Activated CD4-positive, alpha-beta T cell treated with anti-CD3 and anti-CD28 coated beads, Interleukin-2, Interleukin-4, amounts not matched to agents 100 ng/mL and 50 ng/mL, durations not matched to agents 16 hours and 8 hours (primary cell): ENCODE measurements around the gene CALU.

ENCODE experiments used
- DNase-seq: peaks from one replicate; pipeline ENCODE4 v3.0.0-alpha.2; 2020; ENCODE audit warnings: low spot score

Gene CALU

GRCh38 chr7:128785738-128786137, 46.6 kb downstream of the CALU start:
- no peak for DNase-seq

GRCh38 chr7:128788446-128789412, 49.6 kb downstream of the CALU start:
- no peak for DNase-seq

GRCh38 chr7:128790315-128791041, 51.3 kb downstream of the CALU start:
- no peak for DNase-seq

DNA sequence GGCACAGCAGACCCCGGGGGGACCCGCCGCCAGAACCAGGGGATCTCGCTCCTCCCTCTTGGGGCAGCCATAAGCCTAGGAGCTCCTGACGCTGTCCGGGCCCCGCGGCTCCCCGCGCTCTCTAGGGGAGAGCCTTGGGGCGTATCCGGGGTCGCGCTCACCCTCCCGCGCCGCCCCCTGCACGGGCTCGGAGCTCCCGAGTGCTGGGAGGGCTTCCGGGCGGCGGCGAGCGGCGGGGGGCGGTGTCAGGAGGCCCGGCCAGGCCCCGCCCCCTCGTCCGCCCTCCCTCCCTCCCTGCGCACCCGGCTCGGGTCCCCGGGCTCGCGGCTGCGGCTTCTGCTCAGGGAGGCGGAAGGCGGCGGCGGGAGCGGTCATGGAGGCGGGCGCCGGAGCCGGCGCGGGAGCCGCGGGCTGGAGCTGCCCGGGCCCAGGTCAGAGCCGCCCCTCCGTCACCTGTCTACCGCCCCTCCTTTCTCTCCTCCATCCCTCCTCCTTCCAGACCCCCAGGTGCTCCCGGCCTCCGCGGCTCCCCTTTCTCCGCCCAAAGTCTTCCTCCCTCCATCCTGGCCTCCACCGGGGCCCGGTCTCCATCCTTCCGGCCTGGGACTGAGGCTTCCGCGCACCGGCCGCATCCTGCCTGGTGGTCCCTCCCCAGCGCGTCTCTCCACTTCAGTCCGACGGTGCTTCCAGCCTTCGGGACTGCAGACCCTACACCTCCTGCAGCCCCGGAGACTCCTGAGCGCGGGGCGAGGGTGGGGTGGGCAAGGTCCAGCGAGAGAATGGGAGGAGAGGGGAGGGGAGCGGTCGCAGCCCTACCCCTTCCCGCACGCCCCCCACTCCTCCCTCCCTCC, 52.2 kb downstream of the CALU start, which contains the start of gene CCDC136:
Gene CCDC136, plus strand, starts transcription at position 848 of the 851 bp plus-strand sequence. CDS start 444 bp downstream, outside the sequence.
- peak; percentile 60 for DNase-seq

DNA sequence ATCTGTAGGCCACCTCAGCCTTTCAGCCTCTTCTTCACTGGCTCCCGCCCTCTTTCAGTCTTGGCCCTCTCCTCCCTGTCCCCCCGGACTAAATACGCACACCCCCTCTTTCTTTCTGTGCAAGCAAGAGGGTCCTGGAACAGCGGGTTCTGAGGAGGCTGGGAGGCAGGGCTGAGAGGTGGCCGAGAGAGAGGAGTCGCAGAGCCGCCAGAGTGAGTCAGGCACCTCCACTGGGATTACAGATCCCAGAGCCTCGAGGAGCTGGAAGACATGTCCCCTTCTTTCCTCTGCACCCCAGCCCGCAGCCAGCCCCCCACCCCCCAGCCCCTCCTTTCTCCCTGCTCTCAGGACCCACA, 52.8 kb downstream of the CALU start:
- DNase-seq, result no peak

DNA sequence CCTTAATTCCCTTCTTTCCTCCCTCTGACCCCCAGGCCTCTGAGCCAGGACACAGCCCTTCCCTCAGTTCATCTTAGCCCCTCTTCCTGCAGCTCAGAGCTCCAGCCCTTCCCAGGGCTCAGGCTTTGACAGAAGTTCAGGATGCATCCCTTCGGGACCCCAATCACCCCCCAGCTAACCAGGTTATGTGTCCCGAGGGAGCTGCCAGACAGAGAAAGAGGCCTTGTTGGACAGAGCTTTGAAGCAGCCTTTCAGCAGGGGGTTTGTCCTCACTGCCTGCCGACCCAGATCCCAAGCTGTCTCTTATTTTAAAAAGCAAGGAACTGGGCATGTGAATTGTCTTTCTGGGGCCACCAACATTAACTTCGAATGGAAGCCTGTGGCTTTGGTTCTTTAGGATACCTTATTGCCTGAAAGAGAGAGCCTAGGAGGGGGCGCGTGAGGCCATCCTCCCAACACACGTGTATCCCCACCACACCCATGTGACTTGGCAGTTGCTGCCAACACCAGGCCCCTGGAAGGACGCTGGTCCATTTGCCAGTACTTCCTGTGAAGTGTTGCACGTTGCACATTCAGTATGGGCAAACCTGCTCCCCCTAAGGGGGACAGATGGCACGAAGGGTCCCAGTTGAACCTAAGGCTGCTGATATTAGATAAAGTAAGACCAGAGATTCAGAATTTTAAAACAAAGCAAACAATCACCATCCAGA, 53.5 kb downstream of the CALU start:
- no peak for DNase-seq

DNA sequence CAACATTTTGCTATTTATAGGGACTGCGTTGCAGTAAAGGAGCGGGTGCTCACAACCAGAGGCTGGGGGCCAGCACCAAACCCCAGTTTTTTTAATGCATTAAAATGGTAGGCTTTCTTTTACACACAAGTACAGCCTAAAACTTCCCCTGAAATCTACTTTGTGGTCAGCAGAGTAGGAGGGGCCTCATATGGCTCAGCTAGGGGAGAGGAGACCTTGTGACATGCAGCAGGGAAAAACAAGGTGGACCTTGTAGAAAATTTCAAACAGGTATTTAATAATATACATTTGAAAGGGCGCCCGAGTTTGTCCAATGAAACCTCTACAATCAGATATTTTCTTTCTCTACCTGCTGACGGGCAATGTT, 54.0 kb downstream of the CALU start:
- DNase-seq, result no peak

DNA sequence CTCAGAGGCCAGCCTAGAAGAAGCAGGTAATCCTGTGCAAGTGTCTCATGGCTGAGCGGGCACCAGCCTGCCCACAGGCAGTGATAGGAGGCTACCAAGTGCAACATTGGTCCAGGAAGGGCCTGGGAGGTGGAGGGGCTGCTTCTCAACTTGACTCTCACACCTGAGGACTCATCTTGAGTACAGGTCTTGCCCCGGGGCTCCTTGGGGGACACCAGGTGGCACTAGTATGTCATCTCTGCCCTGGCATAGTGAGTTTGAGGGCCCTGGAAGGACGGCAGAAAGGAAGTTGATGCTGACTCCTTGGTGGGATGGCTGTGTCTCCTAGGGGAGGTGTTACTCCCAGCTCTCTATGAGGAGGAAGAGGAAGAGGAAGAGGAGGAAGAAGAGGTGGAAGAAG, 54.9 kb downstream of the CALU start:
- peak; percentile 15 for DNase-seq

- DNase-seq, result no peak
These were observed 55.3 kb downstream of the CALU start for GRCh38 chr7:128794436-128794835.

DNA sequence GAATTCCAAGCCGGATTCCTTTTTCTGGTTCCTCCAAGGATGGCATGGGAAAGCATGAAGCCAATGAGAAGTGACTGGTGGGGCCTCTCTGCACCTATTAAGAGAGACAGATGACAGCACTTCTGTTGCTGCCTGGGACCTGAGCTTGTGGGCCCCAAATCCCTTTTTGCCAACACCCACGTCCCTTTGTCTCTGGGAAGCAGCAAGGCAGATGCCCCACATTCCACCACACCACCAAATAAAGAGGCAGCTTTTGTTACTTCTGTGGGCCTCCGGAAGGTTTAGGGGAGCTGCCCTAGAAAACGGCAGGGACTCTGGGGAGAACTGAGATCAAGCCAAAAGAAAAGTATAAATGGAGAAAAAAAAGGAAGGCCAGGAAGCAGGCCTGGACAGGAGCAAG, 56.0 kb downstream of the CALU start:
- DNase-seq, result no peak

DNA sequence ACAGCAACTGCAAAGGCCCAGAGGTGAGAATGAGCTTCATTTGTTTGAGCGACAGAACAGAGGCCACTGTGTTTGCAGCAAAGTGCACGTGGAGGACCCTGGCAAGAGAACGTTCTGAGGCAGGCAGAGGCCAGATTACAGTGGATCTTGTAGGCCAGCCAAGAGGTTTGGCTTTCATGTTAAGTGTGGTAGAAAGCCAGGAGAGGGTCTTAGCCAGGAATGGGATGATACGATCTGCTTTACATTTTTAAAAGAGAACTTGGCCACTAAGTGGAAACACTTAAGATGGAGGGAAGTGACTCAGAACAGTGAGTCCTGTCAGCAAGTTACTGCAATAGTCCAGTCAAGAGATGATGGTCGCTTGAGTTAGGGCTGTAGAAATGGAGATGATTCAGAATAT, 57.2 kb downstream of the CALU start:
- DNase-seq, result no peak

DNA sequence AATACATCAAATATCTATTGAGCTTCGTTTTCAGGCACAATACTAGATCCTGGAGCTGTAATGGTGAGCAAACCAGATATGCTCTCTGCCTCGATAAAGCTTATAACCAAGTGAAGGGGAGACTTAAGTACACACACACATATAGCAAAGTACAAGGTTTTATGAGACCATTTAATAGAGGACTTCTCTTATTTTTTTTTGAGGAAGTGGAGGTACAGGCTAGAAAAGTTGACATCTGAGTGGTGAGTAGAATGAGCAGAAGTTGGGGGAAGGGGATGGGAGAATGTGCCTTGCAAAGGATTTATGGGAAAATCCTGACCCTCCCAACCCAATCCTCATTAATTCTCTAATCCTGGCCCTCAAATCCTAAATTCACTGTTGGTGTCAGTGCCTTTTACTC, 60.3 kb downstream of the CALU start:
- no peak for DNase-seq

DNA sequence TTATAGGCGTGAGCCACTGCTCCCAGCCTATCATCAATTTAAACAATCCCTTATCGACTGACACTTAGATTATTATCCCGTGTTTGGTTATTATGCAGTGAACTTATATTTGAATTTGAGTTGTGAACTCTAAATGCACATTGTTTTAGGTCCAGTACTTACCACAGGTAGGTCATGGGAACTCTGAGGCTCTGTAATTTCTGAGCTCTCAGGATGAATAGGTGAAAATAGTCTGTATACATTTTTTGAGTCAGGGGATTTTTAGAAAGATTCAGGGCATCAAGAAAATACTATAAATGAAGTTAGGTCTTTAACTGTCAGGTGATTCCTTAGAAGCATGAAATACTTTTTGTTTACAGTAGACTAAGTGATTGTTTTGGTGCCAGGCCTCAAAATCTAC, 61.4 kb downstream of the CALU start:
- DNase-seq, result peak; percentile 11

DNA sequence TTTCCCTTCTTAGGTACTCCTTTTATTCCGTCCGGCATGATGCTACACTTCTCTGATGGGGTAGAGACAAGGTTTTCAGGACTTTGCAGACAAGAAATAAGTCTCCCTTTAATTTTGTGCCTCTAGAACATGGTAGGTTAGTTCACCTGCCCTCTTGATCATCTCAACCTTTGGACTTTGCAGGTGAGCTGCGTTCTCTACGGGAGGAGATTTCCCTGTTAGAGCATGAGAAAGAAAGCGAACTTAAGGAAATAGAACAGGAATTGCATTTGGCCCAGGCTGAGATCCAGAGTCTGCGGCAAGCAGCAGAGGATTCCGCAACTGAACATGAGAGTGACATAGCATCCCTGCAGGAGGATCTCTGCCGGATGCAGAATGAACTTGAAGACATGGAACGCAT, 61.8 kb downstream of the CALU start:
- no peak for DNase-seq

DNA sequence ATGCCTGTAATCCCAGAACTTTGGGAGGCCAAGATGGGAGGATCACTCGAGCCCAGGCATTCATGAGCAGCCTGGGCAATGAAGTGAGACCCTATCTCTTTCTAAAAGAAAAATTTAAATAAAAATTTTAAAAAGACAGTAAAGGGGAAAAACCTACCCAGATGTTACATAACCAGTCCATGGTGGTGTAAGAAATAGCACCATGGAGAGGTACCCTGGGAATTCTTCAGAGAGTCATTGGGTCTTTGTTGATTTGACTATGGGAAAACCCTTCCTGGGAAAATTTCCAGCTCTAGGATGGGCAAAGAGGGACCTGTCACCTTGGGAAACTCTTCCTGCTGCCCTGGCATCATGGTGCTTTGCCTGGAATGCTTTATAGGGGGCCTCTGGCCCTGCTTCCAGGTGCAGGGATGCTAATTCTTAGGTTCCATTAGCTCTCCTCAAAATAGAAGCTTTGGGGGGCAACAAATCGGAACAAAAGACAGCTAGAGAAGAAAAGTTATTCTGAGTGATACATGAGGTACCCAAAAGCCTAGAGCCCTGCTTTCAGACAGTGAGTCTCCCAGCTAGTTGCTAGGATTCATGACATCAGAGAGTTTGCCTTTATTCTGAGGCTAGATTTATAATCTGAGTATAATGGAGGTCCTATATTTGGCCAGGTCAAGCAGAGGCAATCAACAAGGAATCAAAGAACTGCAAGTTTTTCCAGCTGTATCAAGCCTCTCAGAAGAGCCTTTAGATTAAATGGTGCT, 62.7 kb downstream of the CALU start:
- no peak for DNase-seq

- DNase-seq, result no peak
These were observed 65.3 kb downstream of the CALU start for GRCh38 chr7:128804484-128804883.

- DNase-seq, result no peak
These were observed 66.1 kb downstream of the CALU start for GRCh38 chr7:128805225-128805624.

- DNase-seq, result no peak
These were observed 68.0 kb downstream of the CALU start for GRCh38 chr7:128807191-128807590.

DNA sequence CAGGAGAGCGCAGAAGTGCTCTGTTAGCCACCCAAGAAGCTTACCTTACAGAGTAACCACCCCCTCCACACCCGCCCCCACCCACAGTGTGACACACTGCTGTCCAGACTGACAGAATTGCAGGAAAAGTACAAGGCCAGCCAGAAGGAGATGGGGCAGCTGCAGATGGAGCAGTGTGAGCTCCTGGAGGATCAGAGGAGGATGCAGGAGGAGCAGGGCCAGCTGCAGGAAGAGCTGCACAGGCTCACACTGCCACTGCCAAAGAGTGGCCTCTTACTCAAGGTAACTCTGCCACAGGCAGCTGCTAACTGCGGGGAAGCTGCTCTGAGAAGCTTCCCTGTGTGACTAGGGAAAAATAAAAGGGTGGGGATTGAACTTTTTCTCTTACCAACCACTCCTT, 70.2 kb downstream of the CALU start:
- DNase-seq, result no peak

- no peak for DNase-seq
These were observed 71.3 kb downstream of the CALU start for GRCh38 chr7:128810473-128810872.

DNA sequence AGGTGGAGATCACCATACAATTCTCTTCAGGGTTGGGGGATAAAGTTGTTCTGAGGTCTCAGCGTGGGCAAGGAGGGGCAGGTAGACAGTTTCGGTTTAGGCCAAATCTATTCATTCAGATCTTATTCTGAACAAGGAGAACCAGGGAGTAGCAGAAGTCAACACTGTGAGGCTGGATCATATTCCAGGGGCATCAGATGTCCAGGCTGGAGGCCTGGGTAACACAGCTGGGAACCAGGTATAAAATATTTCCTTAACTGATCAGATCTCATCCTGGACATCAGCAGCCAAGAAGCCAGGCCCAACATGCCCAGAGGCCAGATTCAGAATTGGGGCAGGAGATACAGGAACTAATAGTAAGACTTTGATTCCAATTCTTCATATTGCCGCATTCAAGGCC, 71.8 kb downstream of the CALU start:
- no peak for DNase-seq
